Measurements from ENCODE around the gene COX4I1. TPM values are rescaled to one million over a fixed set of nuclear protein-coding genes. Genes with fewer than 3 reads are reported as not detected.

The COX4I1 gene
- total and polyA plus RNA-seq, 2 of the 8 experiments (the other 6 are each of a cell fraction or from before 2014, with no cell fraction given), result 507 to 707 TPM

DNA sequence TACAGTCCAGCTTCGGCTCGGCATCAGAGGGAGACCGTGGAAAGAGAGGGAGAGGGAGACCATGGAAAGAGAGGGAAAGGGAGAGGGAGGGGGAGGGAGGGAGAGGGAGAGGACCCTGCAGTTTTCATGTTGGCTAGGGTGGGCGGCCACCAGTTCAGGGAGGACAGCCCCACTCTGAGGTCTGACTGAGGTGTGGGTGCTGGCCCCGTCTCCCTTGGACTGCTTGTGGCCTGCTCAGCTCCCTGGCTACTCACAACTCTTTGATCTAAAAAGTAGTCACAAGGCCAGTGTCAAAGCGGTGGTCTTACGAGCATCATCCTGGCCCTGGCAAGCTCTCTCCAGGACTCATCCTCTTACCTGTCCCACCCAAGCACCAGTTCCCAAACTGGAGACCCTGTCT is 9.4 kb downstream of the COX4I1 start:
- no peak overlapping the region for H4K91ac ChIP-seq (replicated peaks; ENCODE audit: insufficient read length, low read length)
- no peak overlapping the region for H2BK12ac ChIP-seq (ENCODE audit: low read depth, low read length)
- no peak overlapping the region for H2BK15ac ChIP-seq (ENCODE audit: low read length)
- H4K20me1 ChIP-seq (replicated peaks in 1 of 2; ENCODE audit: control insufficient read depth in 1 of 2, insufficient read depth in 2 of 2, low read length in 2 of 2), result no peaks in the 10 kb centered on the region
- H2BK120ac ChIP-seq (replicated peaks; ENCODE audit: low read depth, low read length), result no peak overlapping the region
- H4K5ac ChIP-seq (ENCODE audit: insufficient read length, low read depth, low read length), result no peak overlapping the region
- POLR2A ChIA-PET (ENCODE audit: partially characterized antibody), result interaction anchor here (1.3 kb wide), 1 partner anchor 8 kb away, joined by 4 read pairs; no protein-coding TSS in a partner anchor
- H3K4ac ChIP-seq (replicated peaks; ENCODE audit: insufficient read length, low read depth, low read length), result no peak overlapping the region
- H2BK5ac ChIP-seq (ENCODE audit: low read depth, low read length), result no peak overlapping the region
- no peak overlapping the region for H3K23ac ChIP-seq (ENCODE audit: insufficient read length)
- no peak overlapping the region for H3K56ac ChIP-seq (replicated peaks; ENCODE audit: insufficient read length, low read depth, low read length)
- peaks cover 12 to 32% (median 27%) of the 10 kb centered on the region in 4 experiments for H3K36me3 ChIP-seq (ENCODE audit: control insufficient read depth in 2 of 4, insufficient read depth in 4 of 4, low read length in 3 of 4)
- H3K18ac ChIP-seq (ENCODE audit: extremely low read depth, low read length), result no peak overlapping the region
- H2AFZ ChIP-seq (ENCODE audit: low read length), result no peak overlapping the region
- H3K9ac ChIP-seq (replicated peaks in 1 of 4; ENCODE audit: extremely low read depth in 1 of 4, low read depth in 3 of 4, low read length in 3 of 4), result no peak overlapping the region
- no peaks in the 10 kb centered on the region for H3K27me3 ChIP-seq (replicated peaks in 1 of 4; ENCODE audit: control insufficient read depth in 3 of 4, extremely low read depth in 1 of 4, insufficient read depth in 3 of 4, low read length in 3 of 4)
- no peak overlapping the region for H3K27ac ChIP-seq (ENCODE audit: low read depth, low read length)
- FAIRE-seq (no peak), DNase-seq (ENCODE audit: low read depth in 1 of 2, low spot score in 2 of 2) (no peak)
- H2BK20ac ChIP-seq (ENCODE audit: low read length), result no peak overlapping the region
- H3K23me2 ChIP-seq (ENCODE audit: low read depth, low read length), result no peaks in the 10 kb centered on the region
- peaks cover 0 to 4% (median 0%) of the 10 kb centered on the region in 4 experiments; a peak in 2 of 7 replicates for H3K4me1 ChIP-seq (replicated peaks in 1 of 4; ENCODE audit: control insufficient read depth in 3 of 4, insufficient read depth in 4 of 4, low read length in 3 of 4)
- H3K79me2 ChIP-seq (ENCODE audit: control insufficient read depth in 1 of 2, insufficient read depth in 2 of 2, low read length in 2 of 2), result no peaks in the 10 kb centered on the region
- no peak overlapping the region for H3K4me3 ChIP-seq (ENCODE audit: extremely low read depth in 1 of 4, insufficient read depth in 2 of 4, low read depth in 3 of 4, low read length in 4 of 4)
- 100% methylated on average over 6 of the region's 7 CpGs; no CpG with 5 or more reads in 1 of the 2 experiments for WGBS, 2 experiments (ENCODE audit: extremely low coverage in 1 of 2, insufficient coverage in 1 of 2, insufficient read length in 1 of 2, insufficient replicate concordance in 2 of 2, low coverage in 1 of 2, low lambda C conversion rate in 2 of 2, missing lambda C conversion rate in 1 of 2)
- H3K14ac ChIP-seq (ENCODE audit: insufficient read length), result no peak overlapping the region
- no peak overlapping the region for H3K4me2 ChIP-seq (ENCODE audit: insufficient read depth in 1 of 2, low read depth in 2 of 2, low read length in 2 of 2)
- H3K9me3 ChIP-seq (ENCODE audit: insufficient read depth in 2 of 2, low read depth in 1 of 2, low read length in 1 of 2), result no peaks in the 10 kb centered on the region; a peak in 1 of 4 replicates
- H2AK5ac ChIP-seq (ENCODE audit: low read depth, low read length), result no peak overlapping the region
- TF ChIP-seq SAP30 (IDR thresholded peaks at IDR 0.05; ENCODE audit: insufficient read depth, insufficient replicate concordance, low read length) (no peak), KDM5A (IDR thresholded peaks at IDR 0.05; ENCODE audit: low read length) (no peak), SUZ12 (IDR thresholded peaks at IDR 0.05; ENCODE audit: low read length) (no peak), CBX8 (IDR thresholded peaks at IDR 0.05; ENCODE audit: borderline replicate concordance, low read depth, low read length) (no peak), EP300 (IDR thresholded peaks at IDR 0.05; ENCODE audit: borderline replicate concordance in 1 of 2, low read depth in 2 of 2, low read length in 2 of 2) (no peak)
- TF ChIP-seq, protein P1, sequence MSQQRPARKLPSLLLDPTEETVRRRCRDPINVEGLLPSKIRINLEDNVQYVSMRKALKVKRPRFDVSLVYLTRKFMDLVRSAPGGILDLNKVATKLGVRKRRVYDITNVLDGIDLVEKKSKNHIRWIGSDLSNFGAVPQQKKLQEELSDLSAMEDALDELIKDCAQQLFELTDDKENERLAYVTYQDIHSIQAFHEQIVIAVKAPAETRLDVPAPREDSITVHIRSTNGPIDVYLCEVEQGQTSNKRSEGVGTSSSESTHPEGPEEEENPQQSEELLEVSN (IDR thresholded peaks at IDR 0.05), result no peak
- no peaks in the 10 kb centered on the region for H3K79me1 ChIP-seq (ENCODE audit: low read depth, low read length)
- CTCF ChIA-PET (ENCODE audit: partially characterized antibody), result interaction anchor here (4.7 kb wide), 1 partner anchor 12 kb away, joined by 33 read pairs; no protein-coding TSS in a partner anchor
- H4K8ac ChIP-seq (ENCODE audit: extremely low read depth, insufficient read depth, low read length), result no peak overlapping the region
